ENCODE measurements around the gene STK40. TPM values are rescaled to one million over a fixed set of nuclear protein-coding genes. Genes with fewer than 3 reads are reported as not detected.

Gene STK40
- total and polyA plus RNA-seq, 9 of the 15 experiments (the other 6 are each of a cell fraction or from before 2014, with no cell fraction given) = 0.69 to 94.3 (median 39.1) TPM

DNA sequence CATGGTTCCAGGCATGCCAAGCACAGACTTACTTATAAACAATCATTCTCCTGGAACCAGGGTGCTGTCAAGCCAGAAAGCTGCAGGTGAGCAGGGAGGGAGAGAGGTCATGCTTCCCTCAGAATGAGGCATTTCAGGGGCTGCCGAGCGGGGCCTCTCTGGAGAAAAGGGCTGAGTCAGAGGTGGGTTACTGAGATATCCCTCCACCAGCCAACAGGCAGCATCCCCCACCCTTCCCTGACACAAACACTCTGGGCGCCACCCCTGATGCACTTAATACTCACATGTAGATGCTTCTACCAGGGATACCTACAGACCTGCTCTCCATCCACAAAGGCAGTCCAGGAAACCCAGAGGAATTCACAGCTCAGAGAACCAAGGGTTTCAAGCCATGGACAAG is 13.1 kb downstream of the STK40 start (continued):
- TF ChIP-seq TEAD4 (IDR thresholded peaks at IDR 0.05; ENCODE audit: low read length) (no peak), TEAD4 (CRISPR knock-in tag; IDR thresholded peaks at IDR 0.05; ENCODE audit: borderline replicate concordance) (no peak), HNRNPUL1 (IDR thresholded peaks at IDR 0.05; ENCODE audit: low read length) (no peak), NCOR1 (IDR thresholded peaks at IDR 0.05) (peak; percentile 18; the same call in 1 of the 2 replicates), TBP (optimal IDR thresholded peaks at IDR 0.05; ENCODE audit: low read depth, low read length) (no peak), IRF2 (CRISPR knock-in tag; IDR thresholded peaks at IDR 0.05) (no peak), STAT5A (IDR thresholded peaks at IDR 0.05; ENCODE audit: borderline replicate concordance, low read length) (no peak), MEF2D (tag; conservative IDR thresholded peaks at IDR 0.05; ENCODE audit: low read depth) (no peak), MBD2 (IDR thresholded peaks at IDR 0.05; ENCODE audit: borderline replicate concordance, low read depth) (peak; percentile 20; the same call in 1 of the 2 replicates), ZNF586 (CRISPR knock-in tag; conservative IDR thresholded peaks at IDR 0.05) (no peak), ETS2 (tag; IDR thresholded peaks at IDR 0.05; ENCODE audit: borderline replicate concordance, poor library complexity, severe bottlenecking) (no peak), RNF2 (IDR thresholded peaks at IDR 0.05) (peak; percentile 39; the same call in 1 of the 2 replicates), SRSF3 (IDR thresholded peaks at IDR 0.05; ENCODE audit: insufficient read depth, low read length) (no peak)
- TF ChIP-seq, protein P1, sequence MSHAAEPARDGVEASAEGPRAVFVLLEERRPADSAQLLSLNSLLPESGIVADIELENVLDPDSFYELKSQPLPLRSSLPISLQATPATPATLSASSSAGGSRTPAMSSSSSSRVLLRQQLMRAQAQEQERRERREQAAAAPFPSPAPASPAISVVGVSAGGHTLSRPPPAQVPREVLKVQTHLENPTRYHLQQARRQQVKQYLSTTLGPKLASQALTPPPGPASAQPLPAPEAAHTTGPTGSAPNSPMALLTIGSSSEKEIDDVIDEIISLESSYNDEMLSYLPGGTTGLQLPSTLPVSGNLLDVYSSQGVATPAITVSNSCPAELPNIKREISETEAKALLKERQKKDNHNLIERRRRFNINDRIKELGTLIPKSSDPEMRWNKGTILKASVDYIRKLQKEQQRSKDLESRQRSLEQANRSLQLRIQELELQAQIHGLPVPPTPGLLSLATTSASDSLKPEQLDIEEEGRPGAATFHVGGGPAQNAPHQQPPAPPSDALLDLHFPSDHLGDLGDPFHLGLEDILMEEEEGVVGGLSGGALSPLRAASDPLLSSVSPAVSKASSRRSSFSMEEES (CRISPR knock-in tag; IDR thresholded peaks at IDR 0.05) = no peak
- TF ChIP-seq, protein P2, sequence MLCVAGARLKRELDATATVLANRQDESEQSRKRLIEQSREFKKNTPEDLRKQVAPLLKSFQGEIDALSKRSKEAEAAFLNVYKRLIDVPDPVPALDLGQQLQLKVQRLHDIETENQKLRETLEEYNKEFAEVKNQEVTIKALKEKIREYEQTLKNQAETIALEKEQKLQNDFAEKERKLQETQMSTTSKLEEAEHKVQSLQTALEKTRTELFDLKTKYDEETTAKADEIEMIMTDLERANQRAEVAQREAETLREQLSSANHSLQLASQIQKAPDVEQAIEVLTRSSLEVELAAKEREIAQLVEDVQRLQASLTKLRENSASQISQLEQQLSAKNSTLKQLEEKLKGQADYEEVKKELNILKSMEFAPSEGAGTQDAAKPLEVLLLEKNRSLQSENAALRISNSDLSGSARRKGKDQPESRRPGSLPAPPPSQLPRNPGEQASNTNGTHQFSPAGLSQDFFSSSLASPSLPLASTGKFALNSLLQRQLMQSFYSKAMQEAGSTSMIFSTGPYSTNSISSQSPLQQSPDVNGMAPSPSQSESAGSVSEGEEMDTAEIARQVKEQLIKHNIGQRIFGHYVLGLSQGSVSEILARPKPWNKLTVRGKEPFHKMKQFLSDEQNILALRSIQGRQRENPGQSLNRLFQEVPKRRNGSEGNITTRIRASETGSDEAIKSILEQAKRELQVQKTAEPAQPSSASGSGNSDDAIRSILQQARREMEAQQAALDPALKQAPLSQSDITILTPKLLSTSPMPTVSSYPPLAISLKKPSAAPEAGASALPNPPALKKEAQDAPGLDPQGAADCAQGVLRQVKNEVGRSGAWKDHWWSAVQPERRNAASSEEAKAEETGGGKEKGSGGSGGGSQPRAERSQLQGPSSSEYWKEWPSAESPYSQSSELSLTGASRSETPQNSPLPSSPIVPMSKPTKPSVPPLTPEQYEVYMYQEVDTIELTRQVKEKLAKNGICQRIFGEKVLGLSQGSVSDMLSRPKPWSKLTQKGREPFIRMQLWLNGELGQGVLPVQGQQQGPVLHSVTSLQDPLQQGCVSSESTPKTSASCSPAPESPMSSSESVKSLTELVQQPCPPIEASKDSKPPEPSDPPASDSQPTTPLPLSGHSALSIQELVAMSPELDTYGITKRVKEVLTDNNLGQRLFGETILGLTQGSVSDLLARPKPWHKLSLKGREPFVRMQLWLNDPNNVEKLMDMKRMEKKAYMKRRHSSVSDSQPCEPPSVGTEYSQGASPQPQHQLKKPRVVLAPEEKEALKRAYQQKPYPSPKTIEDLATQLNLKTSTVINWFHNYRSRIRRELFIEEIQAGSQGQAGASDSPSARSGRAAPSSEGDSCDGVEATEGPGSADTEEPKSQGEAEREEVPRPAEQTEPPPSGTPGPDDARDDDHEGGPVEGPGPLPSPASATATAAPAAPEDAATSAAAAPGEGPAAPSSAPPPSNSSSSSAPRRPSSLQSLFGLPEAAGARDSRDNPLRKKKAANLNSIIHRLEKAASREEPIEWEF (CRISPR knock-in tag; IDR thresholded peaks at IDR 0.05) = no peak
- TF ChIP-seq, protein P3, sequence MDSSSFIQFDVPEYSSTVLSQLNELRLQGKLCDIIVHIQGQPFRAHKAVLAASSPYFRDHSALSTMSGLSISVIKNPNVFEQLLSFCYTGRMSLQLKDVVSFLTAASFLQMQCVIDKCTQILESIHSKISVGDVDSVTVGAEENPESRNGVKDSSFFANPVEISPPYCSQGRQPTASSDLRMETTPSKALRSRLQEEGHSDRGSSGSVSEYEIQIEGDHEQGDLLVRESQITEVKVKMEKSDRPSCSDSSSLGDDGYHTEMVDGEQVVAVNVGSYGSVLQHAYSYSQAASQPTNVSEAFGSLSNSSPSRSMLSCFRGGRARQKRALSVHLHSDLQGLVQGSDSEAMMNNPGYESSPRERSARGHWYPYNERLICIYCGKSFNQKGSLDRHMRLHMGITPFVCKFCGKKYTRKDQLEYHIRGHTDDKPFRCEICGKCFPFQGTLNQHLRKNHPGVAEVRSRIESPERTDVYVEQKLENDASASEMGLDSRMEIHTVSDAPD (CRISPR knock-in tag; IDR thresholded peaks at IDR 0.05) = no peak
- TF ChIP-seq, protein P4, sequence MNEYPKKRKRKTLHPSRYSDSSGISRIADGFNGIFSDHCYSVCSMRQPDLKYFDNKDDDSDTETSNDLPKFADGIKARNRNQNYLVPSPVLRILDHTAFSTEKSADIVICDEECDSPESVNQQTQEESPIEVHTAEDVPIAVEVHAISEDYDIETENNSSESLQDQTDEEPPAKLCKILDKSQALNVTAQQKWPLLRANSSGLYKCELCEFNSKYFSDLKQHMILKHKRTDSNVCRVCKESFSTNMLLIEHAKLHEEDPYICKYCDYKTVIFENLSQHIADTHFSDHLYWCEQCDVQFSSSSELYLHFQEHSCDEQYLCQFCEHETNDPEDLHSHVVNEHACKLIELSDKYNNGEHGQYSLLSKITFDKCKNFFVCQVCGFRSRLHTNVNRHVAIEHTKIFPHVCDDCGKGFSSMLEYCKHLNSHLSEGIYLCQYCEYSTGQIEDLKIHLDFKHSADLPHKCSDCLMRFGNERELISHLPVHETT (CRISPR knock-in tag; conservative IDR thresholded peaks at IDR 0.05 in 1 of 2, IDR thresholded peaks at IDR 0.05 in 1 of 2) = 0 out of 4 replicates have a peak, but pooled peaks of 1 of the 2 experiments have one; percentile 23
